NT2/D1 (cell line): ENCODE results near the gene TMEM91.

Experiments used
- DNase-seq: peaks from one replicate; pipeline ENCODE4 v3.0.0-alpha.2; 2011; ENCODE audit warnings: low read depth, low spot score
- H3K27me3 ChIP-seq: 2 replicates; pipeline ENCODE4 v1.6.0; 2011; ENCODE audit warnings: mild to moderate bottlenecking; ENCODE audit not compliant: insufficient read length, insufficient read depth
- H3K36me3 ChIP-seq: 2 replicates; pipeline ENCODE4 v1.6.1; 2011; ENCODE audit warnings: mild to moderate bottlenecking, low read length, mixed read lengths; ENCODE audit not compliant: insufficient read depth, insufficient read length
- H3K4me1 ChIP-seq: 2 replicates; pipeline ENCODE4 v1.5.1; 2011; ENCODE audit not compliant: insufficient read depth, insufficient read length
- H3K4me3 ChIP-seq: 2 replicates; pipeline ENCODE4 v1.5.1; 2011; ENCODE audit warnings: low read depth; ENCODE audit not compliant: insufficient read length
- H3K9ac ChIP-seq: 2 replicates; pipeline ENCODE4 v1.6.0; 2011; ENCODE audit warnings: low read depth; ENCODE audit not compliant: insufficient read length
- H3K9me3 ChIP-seq: 2 replicates; pipeline ENCODE4 v1.5.1; 2011; ENCODE audit warnings: mild to moderate bottlenecking, low read length; ENCODE audit not compliant: insufficient read depth
- SUZ12 ChIP-seq: IDR thresholded peaks from 2 replicates; pipeline ENCODE4 v1.6.1; 2011; ENCODE audit not compliant: insufficient read length, insufficient read depth; ENCODE audit errors: extremely low read depth
- YY1 ChIP-seq: IDR thresholded peaks from 2 replicates; pipeline ENCODE4 v1.6.1; 2011; ENCODE audit not compliant: insufficient read length, insufficient read depth
- ZNF274 ChIP-seq: IDR thresholded peaks from 2 replicates; pipeline ENCODE4 v1.6.1; 2011; ENCODE audit warnings: mild to moderate bottlenecking, low read depth, low read length

The TMEM91 gene

GRCh38 chr19:41415154-41415571, 38.8 kb downstream of the TMEM91 start:
- no peak for DNase-seq
- no peak overlapping the region for H3K4me3 ChIP-seq
- no peaks in the 10 kb centered on the region for H3K4me1 ChIP-seq
- peaks cover 35% of the 10 kb centered on the region for H3K36me3 ChIP-seq
- TF ChIP-seq SUZ12 (no peak), ZNF274 (no peak), YY1 (no peak)
- no peak overlapping the region for H3K9ac ChIP-seq
- no peaks in the 10 kb centered on the region for H3K9me3 ChIP-seq
- H3K27me3 ChIP-seq = no peaks in the 10 kb centered on the region

GRCh38 chr19:41416194-41416674, 39.9 kb downstream of the TMEM91 start:
- Histone ChIP-seq H3K36me3 (peaks cover 32% of the 10 kb centered on the region), H3K9ac (no peak overlapping the region), H3K9me3 (no peaks in the 10 kb centered on the region), H3K4me3 (no peak overlapping the region), H3K27me3 (no peaks in the 10 kb centered on the region), H3K4me1 (no peaks in the 10 kb centered on the region)
- TF ChIP-seq SUZ12 (no peak), YY1 (no peak), ZNF274 (no peak)
- DNase-seq = no peak

GRCh38 chr19:41420101-41420880, 44.0 kb downstream of the TMEM91 start:
- TF ChIP-seq ZNF274 = no peak
- no peak for TF ChIP-seq SUZ12
- Histone ChIP-seq H3K27me3 (no peaks in the 10 kb centered on the region), H3K9ac (no peak overlapping the region), H3K36me3 (peaks cover 31% of the 10 kb centered on the region), H3K4me1 (no peaks in the 10 kb centered on the region), H3K4me3 (no peak overlapping the region), H3K9me3 (no peaks in the 10 kb centered on the region)
- DNase-seq = no peak

- TF ChIP-seq YY1 = no peak
- TF ChIP-seq SUZ12 = no peak
- TF ChIP-seq ZNF274 = no peak
- Histone ChIP-seq H3K4me3 (no peak overlapping the region), H3K9ac (no peak overlapping the region), H3K27me3 (no peaks in the 10 kb centered on the region), H3K4me1 (peaks cover 3% of the 10 kb centered on the region), H3K36me3 (peaks cover 34% of the 10 kb centered on the region), H3K9me3 (no peaks in the 10 kb centered on the region)
- no peak for DNase-seq
Measured at GRCh38 chr19:41421314-41421713, 45.0 kb downstream of the TMEM91 start.

GRCh38 chr19:41421973-41422372, 45.6 kb downstream of the TMEM91 start:
- H3K36me3 ChIP-seq = peaks cover 34% of the 10 kb centered on the region
- H3K9me3 ChIP-seq = no peaks in the 10 kb centered on the region
- no peak overlapping the region for H3K4me3 ChIP-seq
- TF ChIP-seq SUZ12 (no peak), YY1 (no peak), ZNF274 (no peak)
- no peak for DNase-seq
- peaks cover 6% of the 10 kb centered on the region for H3K4me1 ChIP-seq
- no peak overlapping the region for H3K9ac ChIP-seq
- no peaks in the 10 kb centered on the region for H3K27me3 ChIP-seq

GRCh38 chr19:41422456-41422855, 46.1 kb downstream of the TMEM91 start:
- no peak for DNase-seq
- Histone ChIP-seq H3K9ac (no peak overlapping the region), H3K4me3 (no peak overlapping the region), H3K27me3 (no peaks in the 10 kb centered on the region), H3K9me3 (no peaks in the 10 kb centered on the region), H3K4me1 (peaks cover 6% of the 10 kb centered on the region), H3K36me3 (peaks cover 32% of the 10 kb centered on the region)
- TF ChIP-seq SUZ12 (no peak), ZNF274 (no peak), YY1 (no peak)

GRCh38 chr19:41422955-41423354, 46.6 kb downstream of the TMEM91 start:
- TF ChIP-seq YY1 = no peak
- no peak for TF ChIP-seq ZNF274
- no peaks in the 10 kb centered on the region for H3K9me3 ChIP-seq
- no peaks in the 10 kb centered on the region for H3K27me3 ChIP-seq
- peaks cover 6% of the 10 kb centered on the region for H3K4me1 ChIP-seq
- H3K4me3 ChIP-seq = no peak overlapping the region
- no peak for DNase-seq
- no peak overlapping the region for H3K9ac ChIP-seq
- H3K36me3 ChIP-seq = peaks cover 32% of the 10 kb centered on the region
